HUES48 (cell line): ENCODE measurements around the gene LYRM4.
A peak's percentile ranks its signal among the peaks of the same experiment; 100 is the strongest.

ENCODE experiments used
- H3K27ac ChIP-seq: one replicate; pipeline ENCODE4 v1.7.0; 2013; ENCODE audit warnings: low read depth, low read length, inconsistent platforms
- H3K27me3 ChIP-seq: 2 replicates; pipeline ENCODE4 v1.6.1; 2013; ENCODE audit warnings: mild to moderate bottlenecking, low read length; ENCODE audit not compliant: control insufficient read depth, insufficient read depth
- H3K36me3 ChIP-seq: 2 replicates; pipeline ENCODE4 v1.6.1; 2013; ENCODE audit warnings: low read length; ENCODE audit not compliant: control insufficient read depth, insufficient read depth
- H3K4me1 ChIP-seq: 2 replicates; pipeline ENCODE4 v1.6.1; 2013; ENCODE audit warnings: mild to moderate bottlenecking, low read length; ENCODE audit not compliant: control insufficient read depth, insufficient read depth
- H3K4me3 ChIP-seq: 2 replicates; pipeline ENCODE4 v1.5.1; 2013; ENCODE audit warnings: mild to moderate bottlenecking, low read depth, low read length
- H3K9ac ChIP-seq: 2 replicates; pipeline ENCODE4 v1.6.1; 2013; ENCODE audit warnings: mild to moderate bottlenecking, low read depth, low read length, moderate library complexity
- H3K9me3 ChIP-seq: 2 replicates; pipeline ENCODE4 v1.6.1; 2013; ENCODE audit warnings: low read length; ENCODE audit not compliant: control insufficient read depth, insufficient read depth

The LYRM4 gene

GRCh38 chr6:5205877-5206850 is 54.6 kb downstream of the LYRM4 start:
- Histone ChIP-seq H3K9ac (no peak overlapping the region), H3K27ac (no peak overlapping the region), H3K27me3 (no peaks in the 10 kb centered on the region), H3K4me1 (peaks cover 24% of the 10 kb centered on the region), H3K9me3 (no peaks in the 10 kb centered on the region), H3K4me3 (no peak overlapping the region), H3K36me3 (no peaks in the 10 kb centered on the region)

- Histone ChIP-seq H3K9ac (no peak overlapping the region), H3K4me3 (no peak overlapping the region), H3K9me3 (no peaks in the 10 kb centered on the region), H3K27ac (peak overlapping the region; percentile 22), H3K27me3 (no peaks in the 10 kb centered on the region), H3K36me3 (no peaks in the 10 kb centered on the region), H3K4me1 (peaks cover 24% of the 10 kb centered on the region)
Measured at GRCh38 chr6:5205035-5205507, 55.7 kb downstream of the LYRM4 start.

DNA sequence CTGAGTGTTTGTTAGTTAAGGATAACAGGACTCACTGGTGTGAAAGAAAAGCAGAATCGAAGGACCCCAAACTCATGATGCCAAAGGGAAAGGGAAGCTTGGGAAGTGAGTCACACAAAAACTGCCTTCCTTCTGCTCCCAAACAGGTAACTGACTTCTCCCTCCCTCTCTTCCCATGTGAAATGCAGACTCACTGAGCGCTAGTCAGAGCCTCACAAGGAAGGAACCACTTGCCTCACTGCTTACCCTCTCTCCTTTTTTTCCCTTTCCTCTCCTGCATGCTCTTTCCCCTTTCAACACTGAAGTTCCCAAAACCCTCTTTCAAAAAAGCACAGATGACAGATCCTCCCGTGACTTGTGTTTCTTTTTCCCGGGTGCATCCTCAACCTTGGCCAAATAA is 56.4 kb downstream of the LYRM4 start:
- Histone ChIP-seq H3K27me3 (no peaks in the 10 kb centered on the region), H3K36me3 (no peaks in the 10 kb centered on the region), H3K4me3 (no peak overlapping the region), H3K9ac (no peak overlapping the region), H3K27ac (peak overlapping the region; percentile 22), H3K9me3 (no peaks in the 10 kb centered on the region), H3K4me1 (peaks cover 24% of the 10 kb centered on the region)

DNA sequence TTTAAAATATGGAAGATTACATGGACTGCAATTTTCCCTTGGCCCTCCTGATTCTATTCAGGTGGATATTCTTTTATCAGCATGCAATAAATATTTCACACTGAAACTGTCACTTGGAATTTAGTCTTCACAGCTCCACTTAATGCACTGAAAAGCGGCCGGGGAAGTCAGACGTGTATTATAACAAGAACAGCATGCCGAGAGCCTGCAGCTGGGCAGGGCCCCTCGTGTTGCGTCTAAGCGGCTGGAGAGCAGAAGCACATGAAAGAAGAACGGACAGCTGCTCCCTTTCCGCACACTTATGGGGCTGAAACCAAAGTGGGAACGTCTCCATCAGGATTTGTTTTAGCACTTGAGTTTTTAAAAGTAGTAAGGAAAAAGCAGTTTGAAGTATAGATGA is 57.2 kb downstream of the LYRM4 start:
- no peaks in the 10 kb centered on the region for H3K27me3 ChIP-seq
- H3K27ac ChIP-seq: no peak overlapping the region
- H3K9ac ChIP-seq: no peak overlapping the region
- H3K9me3 ChIP-seq: no peaks in the 10 kb centered on the region
- peaks cover 24% of the 10 kb centered on the region for H3K4me1 ChIP-seq
- H3K4me3 ChIP-seq: no peak overlapping the region
- H3K36me3 ChIP-seq: no peaks in the 10 kb centered on the region

GRCh38 chr6:5202941-5203340 is 57.8 kb downstream of the LYRM4 start:
- no peaks in the 10 kb centered on the region for H3K27me3 ChIP-seq
- peaks cover 24% of the 10 kb centered on the region for H3K4me1 ChIP-seq
- H3K9me3 ChIP-seq: no peaks in the 10 kb centered on the region
- no peak overlapping the region for H3K4me3 ChIP-seq
- H3K27ac ChIP-seq: no peak overlapping the region
- no peak overlapping the region for H3K9ac ChIP-seq
- H3K36me3 ChIP-seq: no peaks in the 10 kb centered on the region

GRCh38 chr6:5202206-5202605 is 58.5 kb downstream of the LYRM4 start:
- Histone ChIP-seq H3K27ac (no peak overlapping the region), H3K27me3 (no peaks in the 10 kb centered on the region), H3K4me3 (no peak overlapping the region), H3K4me1 (peaks cover 24% of the 10 kb centered on the region), H3K9me3 (no peaks in the 10 kb centered on the region), H3K9ac (no peak overlapping the region), H3K36me3 (no peaks in the 10 kb centered on the region)

DNA sequence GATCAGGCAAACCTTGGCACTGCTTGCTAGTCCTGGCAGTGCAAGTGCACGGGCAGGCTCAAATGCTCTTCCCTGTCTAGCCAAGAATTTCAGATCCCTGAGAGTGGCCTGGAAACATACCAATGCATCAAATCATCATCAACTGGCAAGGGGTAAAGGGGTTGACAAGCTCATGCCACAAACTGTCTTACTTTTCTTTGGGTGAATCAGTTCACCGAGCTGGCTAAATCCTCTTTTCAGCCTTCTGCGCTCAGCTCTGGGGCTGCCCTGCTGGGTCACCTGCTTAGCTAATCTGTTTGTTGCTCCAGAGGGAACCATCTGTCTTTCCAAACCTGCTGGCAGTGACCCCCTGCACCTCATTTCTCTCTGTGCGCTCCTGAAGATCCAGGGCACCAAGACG is 59.5 kb downstream of the LYRM4 start:
- Histone ChIP-seq H3K4me1 (peaks cover 23% of the 10 kb centered on the region), H3K27me3 (no peaks in the 10 kb centered on the region), H3K27ac (no peak overlapping the region), H3K9ac (no peak overlapping the region), H3K36me3 (no peaks in the 10 kb centered on the region), H3K4me3 (no peak overlapping the region), H3K9me3 (no peaks in the 10 kb centered on the region)

- no peak overlapping the region for H3K4me3 ChIP-seq
- no peaks in the 10 kb centered on the region for H3K9me3 ChIP-seq
- no peaks in the 10 kb centered on the region for H3K27me3 ChIP-seq
- H3K9ac ChIP-seq: no peak overlapping the region
- H3K36me3 ChIP-seq: no peaks in the 10 kb centered on the region
- H3K4me1 ChIP-seq: peaks cover 13% of the 10 kb centered on the region
- no peak overlapping the region for H3K27ac ChIP-seq
Measured at GRCh38 chr6:5199702-5200101, 61.0 kb downstream of the LYRM4 start.

DNA sequence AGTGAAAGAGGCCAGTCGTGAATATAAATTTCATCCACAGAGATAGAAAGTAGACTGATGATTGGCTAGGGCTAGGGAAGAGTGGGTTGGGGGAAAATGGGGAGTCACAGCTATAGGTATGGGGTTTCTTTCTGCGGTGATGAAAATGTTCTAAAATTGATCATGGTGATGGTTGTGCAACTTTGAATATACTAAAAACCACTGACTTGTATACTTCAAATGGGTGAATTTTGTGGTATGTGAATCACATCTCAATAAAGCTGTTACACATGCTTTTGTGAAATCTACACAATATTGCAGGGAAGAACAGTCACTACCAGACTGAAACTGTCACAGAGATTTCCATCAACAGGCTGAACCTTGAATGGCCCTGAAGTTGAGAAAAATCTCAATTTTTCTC is 61.5 kb downstream of the LYRM4 start:
- no peak overlapping the region for H3K27ac ChIP-seq
- H3K36me3 ChIP-seq: no peaks in the 10 kb centered on the region
- H3K4me1 ChIP-seq: peaks cover 9% of the 10 kb centered on the region
- no peaks in the 10 kb centered on the region for H3K27me3 ChIP-seq
- H3K4me3 ChIP-seq: no peak overlapping the region
- no peaks in the 10 kb centered on the region for H3K9me3 ChIP-seq
- H3K9ac ChIP-seq: no peak overlapping the region

- no peaks in the 10 kb centered on the region for H3K27me3 ChIP-seq
- H3K27ac ChIP-seq: no peak overlapping the region
- no peak overlapping the region for H3K9ac ChIP-seq
- no peak overlapping the region for H3K4me3 ChIP-seq
- H3K4me1 ChIP-seq: peaks cover 5% of the 10 kb centered on the region
- no peaks in the 10 kb centered on the region for H3K9me3 ChIP-seq
- no peaks in the 10 kb centered on the region for H3K36me3 ChIP-seq
Measured at GRCh38 chr6:5197084-5197483, 63.7 kb downstream of the LYRM4 start.

DNA sequence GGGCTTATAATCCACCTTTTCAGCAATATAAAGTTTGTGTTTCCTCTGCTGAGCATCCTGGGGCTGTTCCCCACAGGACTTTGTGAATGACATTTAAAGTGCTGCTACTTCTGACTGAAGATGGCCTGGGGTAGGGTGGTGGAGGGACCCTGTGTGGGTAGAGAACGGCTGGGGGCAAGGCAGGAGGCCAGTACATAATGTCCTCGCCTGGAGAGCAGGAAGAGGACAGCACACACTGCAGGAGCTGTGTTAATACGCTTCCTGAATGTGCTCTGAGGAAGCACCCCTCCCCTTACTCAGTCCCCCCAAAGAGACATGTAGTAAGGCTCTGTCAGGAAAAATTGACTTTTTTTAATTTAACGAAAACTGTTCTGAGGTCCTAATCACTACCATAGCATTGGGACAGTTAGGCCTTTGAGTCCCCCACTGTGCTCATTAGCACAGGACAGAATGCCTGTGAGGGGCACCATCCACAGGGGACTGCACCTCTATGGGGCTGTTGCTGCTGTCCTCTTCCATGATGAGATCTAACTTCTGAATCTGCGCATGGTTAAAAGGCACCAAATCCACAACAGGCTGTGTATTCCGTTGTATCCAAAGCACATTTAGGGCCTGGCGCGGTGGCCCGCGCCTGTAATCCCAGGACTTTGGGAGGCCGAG is 68.5 kb downstream of the LYRM4 start:
- Histone ChIP-seq H3K9ac (no peak overlapping the region), H3K36me3 (no peaks in the 10 kb centered on the region), H3K27ac (no peak overlapping the region), H3K9me3 (no peaks in the 10 kb centered on the region), H3K4me1 (peaks cover 7% of the 10 kb centered on the region), H3K27me3 (no peaks in the 10 kb centered on the region), H3K4me3 (no peak overlapping the region)
